NCI-H524 (cell line): ENCODE measurements around the gene CAMK4.
A peak's percentile ranks its signal among the peaks of the same experiment; 100 is the strongest.

Experiments
- DNase-seq, 2 experiments: peaks; one replicate each; lab custom pipeline; 2025; lab: John Stamatoyannopoulos, UW

The CAMK4 gene

DNA sequence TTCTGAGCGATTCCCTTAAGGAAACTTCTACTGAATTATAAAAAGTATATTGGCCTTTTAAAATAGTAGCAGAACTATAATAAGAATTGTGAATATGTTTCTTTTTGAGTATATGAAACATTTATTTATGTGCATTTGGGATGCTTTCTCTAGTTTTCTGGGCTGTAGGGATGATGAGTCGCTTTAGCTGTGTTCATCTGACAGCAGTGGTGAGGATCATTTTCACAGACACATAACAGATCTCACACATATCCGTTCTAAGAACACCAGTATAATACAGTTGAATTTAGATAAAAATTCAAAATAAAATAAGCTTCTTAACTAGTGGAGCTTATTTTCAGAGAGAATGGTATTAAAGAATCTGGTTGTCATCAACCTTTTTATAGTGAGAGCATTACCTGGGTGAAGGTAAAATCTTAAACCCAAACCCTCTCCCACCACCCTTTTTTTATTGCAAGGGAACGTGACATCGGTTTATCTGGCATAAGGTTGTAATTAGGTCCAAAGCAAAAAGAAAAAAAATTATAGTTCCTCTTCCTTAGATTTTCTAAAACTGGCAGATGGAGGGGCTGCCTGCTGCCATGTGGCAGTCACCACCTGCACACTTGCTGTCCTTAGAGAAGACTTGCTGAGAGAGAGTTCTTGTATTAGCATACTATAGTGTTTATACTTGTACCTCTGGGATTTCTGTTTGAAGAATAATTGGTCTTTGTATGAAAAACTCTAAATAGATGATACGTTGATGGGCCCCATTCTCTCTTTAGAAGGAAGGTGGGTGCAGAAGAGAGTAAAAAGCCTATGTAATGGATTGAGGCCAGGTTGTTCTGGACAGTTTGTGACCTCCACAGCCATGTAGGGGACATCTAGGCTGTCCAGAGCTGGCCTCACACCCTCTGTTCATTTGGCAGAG lies 86.8 kb downstream of the CAMK4 start:
- DNase-seq = peak in 1 of 2 experiments; percentile 71

GRCh38 chr5:111311666-111312065 lies 87.5 kb downstream of the CAMK4 start:
- DNase-seq = no peak

DNA sequence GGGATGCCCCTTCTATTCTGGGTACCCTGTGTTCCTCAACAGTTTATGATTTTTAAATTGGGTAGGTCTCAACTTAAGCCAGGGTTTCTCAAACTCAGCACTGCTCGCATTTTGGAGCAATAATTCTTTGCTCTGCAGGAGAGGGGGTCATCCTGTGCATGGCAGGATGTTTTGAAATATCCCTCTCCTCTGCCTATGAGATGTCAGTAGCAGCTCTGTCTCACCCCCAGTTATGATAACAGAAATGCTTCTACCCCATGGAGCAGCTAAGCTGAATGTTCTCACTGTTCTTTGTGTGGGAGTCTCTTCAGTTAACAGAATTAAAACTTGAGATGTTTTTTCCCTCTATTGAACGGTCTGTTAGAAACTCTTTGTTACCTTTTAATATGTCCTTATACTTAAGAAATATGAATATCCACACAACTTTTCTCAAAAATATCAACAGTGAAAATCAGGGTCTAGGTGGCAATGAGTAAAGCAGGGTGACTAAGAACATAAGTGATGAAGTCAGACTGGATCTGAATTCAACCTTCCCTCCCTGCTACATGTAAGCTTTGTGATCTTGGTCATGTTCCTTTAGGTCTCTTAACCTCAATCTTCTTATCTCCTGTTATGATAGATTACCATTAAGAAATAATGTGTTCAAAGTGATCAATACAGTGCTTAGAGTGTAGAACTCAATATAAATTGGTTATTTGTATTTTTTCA lies 89.0 kb downstream of the CAMK4 start:
- DNase-seq = no peak

GRCh38 chr5:111320953-111321352 lies 96.8 kb downstream of the CAMK4 start:
- DNase-seq = no peak

- DNase-seq = peak in 1 of 2 experiments; percentile 22
These were observed 97.2 kb downstream of the CAMK4 start for GRCh38 chr5:111321376-111321775.

DNA sequence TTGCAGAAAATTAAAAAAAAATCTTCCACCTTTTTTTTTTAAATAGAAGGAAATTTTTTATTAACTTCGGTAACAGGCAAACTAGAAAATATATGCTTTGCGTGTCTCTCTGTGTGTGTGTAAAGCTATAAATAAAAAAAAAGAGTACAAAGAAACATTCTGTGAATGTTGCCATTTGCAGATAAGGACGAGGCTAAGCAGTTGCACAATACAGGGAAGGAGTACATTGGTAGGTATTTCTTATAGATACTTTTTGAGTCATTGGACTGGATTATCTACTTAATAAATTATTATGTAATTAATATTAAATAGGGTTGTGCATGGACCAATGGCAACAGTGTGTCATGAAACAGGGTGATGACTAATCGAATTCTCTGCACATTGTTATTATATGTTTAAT lies 102.4 kb downstream of the CAMK4 start:
- no peak for DNase-seq

DNA sequence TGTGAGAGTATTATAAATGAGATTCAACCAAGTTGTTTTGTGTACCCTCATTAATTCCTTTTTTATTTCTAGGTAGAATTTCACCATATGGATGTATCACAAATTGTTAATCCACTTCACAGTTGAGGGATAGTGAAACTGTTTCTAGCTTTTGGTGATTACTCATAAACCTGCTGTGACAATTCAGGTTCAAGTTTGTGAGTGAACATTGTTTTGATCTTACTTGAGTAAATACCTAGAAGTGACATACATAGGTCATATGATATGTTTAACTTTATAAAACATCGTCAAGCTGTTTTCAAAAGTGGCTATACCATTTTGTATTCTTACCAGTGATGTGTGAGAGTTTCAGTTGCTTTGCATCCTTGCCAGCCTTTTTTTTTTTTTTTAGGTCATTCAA lies 112.9 kb downstream of the CAMK4 start:
- DNase-seq = peak in 1 of 2 experiments; percentile 65

GRCh38 chr5:111337688-111338087 lies 113.5 kb downstream of the CAMK4 start:
- DNase-seq = peak in 1 of 2 experiments; percentile 61

- peak in 1 of 2 experiments; percentile 7 for DNase-seq
These were observed 121.5 kb downstream of the CAMK4 start for GRCh38 chr5:111345731-111346130.

DNA sequence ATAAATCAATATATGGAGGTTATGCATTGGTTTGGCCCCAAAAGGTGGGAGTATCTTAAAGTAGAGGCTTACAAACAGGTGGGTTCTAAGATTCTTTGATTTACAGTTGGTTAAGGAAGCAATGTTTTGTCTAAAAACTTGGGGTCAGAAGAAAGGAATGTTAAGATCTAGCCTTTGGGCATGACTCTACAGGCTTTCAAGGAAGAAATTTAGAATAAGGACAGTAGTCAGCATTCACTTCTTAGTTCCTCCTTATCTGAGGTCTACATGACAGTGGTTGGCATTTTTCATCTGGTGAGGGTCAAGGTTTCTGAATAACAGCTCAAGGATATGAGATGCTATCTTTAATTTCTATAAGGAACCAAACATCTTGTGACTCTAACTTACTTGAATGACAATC lies 122.8 kb downstream of the CAMK4 start:
- DNase-seq = no peak

- no peak for DNase-seq
These were observed 124.6 kb downstream of the CAMK4 start for GRCh38 chr5:111348661-111349329.

GRCh38 chr5:111349429-111349828 lies 125.2 kb downstream of the CAMK4 start:
- no peak for DNase-seq

DNA sequence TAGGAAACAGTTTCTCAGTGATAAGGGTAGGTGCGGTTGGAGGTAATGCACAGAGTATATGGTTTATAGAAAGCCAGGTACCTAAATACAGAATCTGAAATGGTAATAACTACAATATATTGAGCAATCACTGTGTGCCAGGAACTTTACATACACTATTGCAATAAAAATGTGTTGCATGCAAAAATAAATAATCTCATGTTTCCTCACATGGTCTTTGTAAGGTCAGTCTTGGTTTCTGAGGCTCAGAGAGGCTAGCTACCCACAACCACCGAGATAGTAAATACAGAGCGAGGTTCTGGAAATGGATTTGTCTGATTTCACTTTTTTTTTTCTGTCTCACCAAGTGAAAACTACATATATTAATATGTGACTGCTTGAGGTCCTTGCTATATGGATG lies 128.9 kb downstream of the CAMK4 start:
- no peak for DNase-seq

DNA sequence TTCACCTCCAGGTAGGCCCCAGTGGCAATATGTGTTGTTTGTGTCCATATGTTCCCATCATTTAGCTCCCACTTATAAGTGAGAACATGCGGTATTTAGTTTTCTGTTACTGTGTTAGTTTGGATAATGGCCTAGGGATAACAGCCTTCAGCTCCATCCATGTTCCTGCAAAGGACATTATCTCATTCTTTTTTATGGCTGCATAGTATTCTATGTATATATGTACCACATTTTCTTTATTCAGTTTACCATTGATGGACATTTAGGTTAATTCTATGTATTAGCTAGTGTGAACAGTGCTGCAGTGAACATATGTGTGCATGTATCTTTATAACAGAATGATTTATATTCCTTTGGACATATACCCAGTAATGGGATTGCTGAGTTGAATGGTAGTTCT lies 134.5 kb downstream of the CAMK4 start:
- DNase-seq = peak in 1 of 2 experiments; percentile 23

DNA sequence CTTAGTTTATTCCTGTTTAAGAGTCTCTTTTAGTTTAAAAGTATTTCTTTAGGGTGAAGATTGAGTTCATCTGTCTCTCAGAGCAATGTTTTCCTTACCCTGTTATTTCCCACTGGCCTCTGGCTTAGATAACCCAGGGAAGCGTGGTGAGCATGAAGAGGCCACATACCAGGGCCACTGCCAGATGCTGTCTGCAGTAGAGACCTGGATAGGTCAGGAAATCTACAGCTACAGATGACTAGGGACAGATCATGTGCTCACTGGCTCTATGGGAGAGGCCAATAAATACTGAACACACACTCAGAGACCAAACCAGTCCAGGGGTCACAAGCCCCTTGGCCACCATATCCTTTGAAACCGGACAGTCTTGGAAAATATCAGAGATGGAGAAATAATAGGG lies 136.0 kb downstream of the CAMK4 start:
- DNase-seq = no peak

DNA sequence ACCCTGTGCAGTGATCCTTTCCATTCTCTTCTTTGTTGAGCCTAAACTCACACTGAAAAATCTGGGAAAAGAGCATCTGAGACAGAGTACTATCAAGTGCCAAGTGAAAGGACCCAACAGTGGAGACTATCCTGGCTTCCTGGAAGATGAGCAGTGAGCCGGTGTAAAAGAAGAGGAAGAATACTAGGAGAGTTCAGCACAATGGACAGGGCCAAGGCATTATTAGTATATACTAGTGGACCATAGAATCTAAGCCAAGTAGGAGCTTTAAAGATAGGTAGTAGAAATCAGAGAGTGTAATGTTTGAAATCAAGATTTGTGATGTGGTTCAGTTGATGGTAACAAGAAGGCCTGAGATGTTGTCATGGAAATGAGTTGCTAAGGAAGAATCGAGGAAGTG lies 140.8 kb downstream of the CAMK4 start:
- no peak for DNase-seq

DNA sequence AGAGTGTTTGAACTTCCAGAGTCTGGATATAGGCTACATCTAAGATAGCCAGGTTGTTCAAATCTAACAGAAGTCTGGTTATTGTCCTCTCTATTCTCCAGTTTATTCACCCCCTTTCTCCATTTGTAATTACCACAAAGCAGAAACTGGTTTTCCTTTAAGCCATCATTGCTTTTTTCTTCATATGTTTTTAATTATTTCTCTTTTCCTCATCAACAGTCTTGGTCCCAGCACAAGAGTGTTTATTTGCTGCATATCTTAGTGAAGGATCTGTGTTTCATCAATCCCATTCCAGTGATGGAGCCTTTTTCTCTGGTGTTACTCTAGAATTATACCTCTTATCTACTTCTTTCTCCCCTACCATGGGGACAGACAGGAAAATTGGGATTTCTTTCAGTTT lies 142.2 kb downstream of the CAMK4 start:
- no peak for DNase-seq

- peak in 1 of 2 experiments; percentile 7 for DNase-seq
These were observed 142.9 kb downstream of the CAMK4 start for GRCh38 chr5:111367115-111367514.

- DNase-seq = no peak
These were observed 148.6 kb downstream of the CAMK4 start for GRCh38 chr5:111372799-111373198.

- no peak for DNase-seq
These were observed 150.2 kb downstream of the CAMK4 start for GRCh38 chr5:111374380-111374779.

GRCh38 chr5:111375645-111376044 lies 151.5 kb downstream of the CAMK4 start:
- no peak for DNase-seq

DNA sequence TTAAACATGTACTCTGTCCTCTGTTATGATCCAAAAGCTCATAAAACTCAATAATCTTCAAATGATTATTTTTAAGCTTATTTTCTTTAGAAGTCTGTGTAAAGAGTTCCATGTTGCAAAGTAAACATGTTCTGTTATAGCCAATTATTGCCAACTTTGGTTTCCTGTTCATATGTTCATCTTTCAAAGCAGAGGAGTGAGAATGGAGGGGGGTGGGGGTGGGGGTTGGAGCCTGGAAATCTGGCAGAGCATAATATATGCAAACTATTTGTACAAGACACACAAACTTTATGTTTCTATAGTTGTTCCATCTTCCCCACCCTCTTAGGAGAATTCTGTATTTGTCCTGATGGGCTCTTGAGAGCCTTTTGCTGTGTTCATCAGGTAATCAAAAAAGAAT lies 153.1 kb downstream of the CAMK4 start:
- no peak for DNase-seq

GRCh38 chr5:111379391-111379816 lies 155.2 kb downstream of the CAMK4 start:
- no peak for DNase-seq
